Embryonic facial prominence (tissue), 1 donor: ENCODE measurements around the gene STK32C.
"Not testable (repeated sequence)": the region's sequence is repeated elsewhere in the genome, so short reads cannot be mapped to it uniquely, and the experiment has no call there.

Source experiments
- DNase-seq: peaks from one replicate; pipeline ENCODE4 v3.0.0-alpha.2; 2016; ENCODE audit errors: extremely low spot score

The STK32C gene

GRCh38 chr10:132307823-132308586, at the start of gene STK32C:
Gene STK32C, minus strand, starts transcription at chr10:132307950. Its CDS starts 117 bp downstream, at chr10:132307833.
- DNase-seq = peak; percentile 80

- DNase-seq = no peak
These were observed 49.0 kb upstream of the STK32C start for GRCh38 chr10:132356621-132357195.

GRCh38 chr10:132355754-132356153, 48.0 kb upstream of the STK32C start:
- no peak for DNase-seq

DNA sequence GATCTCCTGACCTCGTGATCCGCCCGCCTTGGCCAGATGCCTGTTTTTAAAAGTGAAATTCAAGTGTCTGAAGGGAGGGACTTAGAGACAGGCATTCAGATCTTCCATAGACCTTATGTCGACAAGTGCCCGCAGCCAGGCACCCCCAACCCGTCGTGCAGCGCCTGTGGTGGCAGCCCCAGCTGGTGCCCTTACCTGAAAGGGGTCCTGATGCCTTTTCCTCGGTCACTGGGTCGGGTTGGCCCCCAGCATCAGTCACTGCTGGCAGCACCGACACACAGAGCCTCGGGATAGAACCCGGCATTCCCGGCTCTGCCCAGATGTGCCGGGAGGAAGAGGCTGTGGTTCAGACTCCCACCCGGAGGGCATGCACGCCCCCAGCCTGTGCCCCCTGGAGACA, 47.5 kb upstream of the STK32C start:
- no peak for DNase-seq

GRCh38 chr10:132354356-132355094, 46.8 kb upstream of the STK32C start:
- DNase-seq = no peak

DNA sequence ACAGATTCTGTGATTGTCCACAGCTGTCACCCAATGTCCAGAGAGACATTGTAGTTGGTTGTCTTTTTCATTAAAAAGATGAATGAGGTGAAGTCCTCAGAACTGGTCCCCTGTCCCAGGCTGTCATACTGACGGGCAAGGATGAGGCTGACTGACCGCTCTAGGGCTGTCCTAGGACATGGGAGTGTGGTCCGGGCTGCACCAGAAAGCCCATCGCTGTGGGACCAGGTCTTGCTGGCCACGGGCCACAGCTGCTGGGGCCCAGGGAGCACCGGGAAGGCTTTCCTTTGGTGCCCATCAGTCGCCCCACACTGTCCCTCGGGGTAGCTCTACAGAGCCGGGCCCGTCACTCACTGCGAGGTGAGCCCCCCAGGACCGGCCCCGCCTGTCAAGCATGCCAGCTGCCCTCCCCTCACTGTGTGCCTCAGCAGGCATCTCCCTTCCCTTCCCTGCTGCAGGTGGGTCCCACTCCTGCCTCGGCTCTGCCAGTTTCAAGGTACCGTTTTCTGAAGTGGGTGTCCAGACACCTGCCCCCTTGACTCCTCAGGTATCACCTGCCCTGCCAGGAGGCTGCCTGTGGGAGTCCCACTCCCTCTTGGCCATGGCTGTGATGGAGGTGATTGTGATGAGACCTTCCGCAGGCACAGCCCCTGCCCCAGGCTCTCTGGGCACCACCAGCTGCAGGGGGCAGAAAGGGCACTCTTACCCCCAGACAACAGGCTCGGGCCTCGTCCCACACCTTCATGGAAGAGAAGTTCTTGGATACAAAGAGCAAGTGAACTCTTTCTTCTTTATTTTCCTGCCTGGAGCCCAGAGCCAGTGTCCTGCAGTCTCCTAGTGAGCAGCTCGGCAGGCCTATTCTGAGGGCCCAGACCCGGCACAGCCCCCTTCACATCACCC, 46.0 kb upstream of the STK32C start:
- DNase-seq = no peak

DNA sequence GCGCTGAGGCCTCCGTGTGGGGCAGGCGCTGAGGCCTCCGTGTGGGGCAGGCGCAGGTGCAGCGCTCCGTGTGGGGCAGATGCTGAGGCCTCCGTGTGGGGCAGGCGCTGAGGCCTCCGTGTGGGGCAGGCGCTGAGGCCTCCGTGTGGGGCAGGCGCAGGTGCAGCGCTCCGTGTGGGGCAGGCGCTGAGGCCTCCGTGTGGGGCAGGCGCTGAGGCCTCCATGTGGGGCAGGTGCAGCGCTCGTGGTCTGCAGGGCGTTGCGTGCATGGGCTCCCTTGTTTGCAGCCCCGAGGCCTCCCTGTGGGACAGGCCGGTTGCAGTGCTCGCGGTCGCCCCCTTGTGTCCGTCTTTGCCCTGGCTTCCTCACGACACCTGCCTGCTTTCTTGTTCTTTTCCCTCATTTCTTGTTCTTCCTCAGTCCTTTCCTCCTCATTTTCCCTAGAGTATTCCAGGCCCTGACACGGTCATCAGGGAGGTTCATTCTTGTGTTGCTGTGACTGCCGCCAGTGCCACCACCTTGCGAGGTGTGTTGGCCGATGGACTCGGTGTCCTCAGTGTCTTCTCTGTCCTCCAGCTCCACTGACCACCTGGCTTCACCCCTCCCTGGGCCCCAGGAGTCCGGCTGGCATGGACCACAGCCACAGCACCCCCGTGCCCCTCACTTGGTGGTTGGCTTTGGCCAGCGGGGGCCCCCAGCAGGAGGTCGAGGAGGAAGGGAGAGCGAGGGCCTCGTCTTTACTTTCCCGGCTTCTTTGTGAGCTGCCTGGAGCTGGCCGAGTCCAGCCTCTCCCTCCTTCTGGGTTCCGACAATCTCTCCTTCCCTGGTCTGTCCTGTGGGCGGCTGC, 44.9 kb upstream of the STK32C start:
- not testable (repeated sequence) for DNase-seq

GRCh38 chr10:132351611-132352010, 43.9 kb upstream of the STK32C start:
- no peak for DNase-seq

DNA sequence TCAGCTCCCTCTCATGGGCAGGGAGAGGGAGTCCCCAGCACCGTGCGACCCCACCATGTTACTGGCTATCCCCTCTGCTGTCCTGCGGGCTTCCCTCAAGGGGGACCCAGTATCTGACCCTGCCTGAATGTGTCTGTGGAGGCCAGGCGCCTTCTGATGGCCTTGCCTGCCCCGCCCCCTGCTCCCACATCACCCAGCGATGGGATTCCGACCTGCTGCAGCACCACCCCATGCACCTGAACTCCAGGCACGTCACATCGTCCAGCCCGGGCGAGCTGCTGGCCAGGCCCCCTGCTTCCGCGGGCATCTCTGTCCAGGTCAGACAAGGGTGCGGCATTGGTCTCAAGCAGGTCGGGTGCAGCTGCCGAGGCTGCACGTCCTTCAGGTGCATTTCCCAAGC, 43.2 kb upstream of the STK32C start:
- DNase-seq = no peak

DNA sequence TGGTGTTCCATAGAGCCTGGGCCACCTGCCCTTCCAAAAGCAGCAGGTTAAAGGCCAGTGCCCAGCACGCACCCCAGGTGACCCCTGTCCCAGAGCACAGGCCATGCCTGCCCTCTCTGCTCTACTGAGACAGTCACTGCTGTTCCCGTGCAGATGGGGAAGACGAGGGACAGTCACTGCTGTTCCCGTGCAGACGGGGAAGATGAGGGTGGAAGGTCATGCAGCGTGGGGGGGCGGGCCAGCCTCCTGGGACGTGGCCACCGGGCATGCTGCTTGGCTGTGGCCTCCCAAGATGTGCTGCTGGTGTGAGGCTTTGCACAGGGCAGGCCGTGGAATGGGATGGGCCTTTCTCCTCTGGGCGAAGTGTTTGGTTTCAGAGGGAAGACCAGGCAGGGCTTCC, 42.6 kb upstream of the STK32C start:
- DNase-seq = no peak

DNA sequence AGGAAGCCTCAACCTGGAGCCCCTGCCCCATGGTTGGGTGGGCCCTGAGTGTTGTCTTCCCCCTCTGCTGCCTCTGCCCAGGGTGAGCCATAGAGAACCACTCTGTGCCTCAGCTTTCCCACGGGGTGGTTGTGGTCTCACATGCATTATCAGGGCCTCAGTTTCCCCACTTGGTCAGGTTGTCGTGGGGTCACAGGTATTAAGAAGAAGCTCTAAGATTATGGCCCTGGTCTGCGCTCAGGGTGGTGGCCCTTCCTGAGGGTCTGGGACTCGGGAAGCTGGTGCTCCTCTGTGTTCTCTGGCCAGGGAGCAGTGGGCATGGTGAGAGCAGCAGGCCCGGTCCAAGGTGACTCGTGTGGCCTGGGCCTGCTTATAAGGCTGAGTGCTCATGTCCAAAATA, 42.0 kb upstream of the STK32C start:
- DNase-seq = no peak

DNA sequence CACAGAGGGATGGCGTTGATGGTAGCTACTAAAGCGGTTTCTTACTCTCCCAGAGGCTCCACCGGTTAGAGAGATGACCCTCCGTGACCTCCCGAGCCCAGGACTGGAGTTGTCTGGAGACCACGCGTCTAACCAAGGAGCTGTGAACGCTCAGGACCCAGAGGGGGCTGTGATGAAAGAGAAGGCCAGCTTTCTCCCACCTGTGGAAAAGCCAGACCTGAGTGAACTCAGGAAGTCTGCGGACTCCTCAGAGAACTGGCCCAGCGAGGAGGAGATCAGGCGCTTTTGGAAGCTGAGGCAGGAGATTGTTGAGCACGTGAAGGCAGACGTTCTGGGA, 40.1 kb upstream of the STK32C start:
- no peak for DNase-seq

- no peak for DNase-seq
These were observed 39.6 kb upstream of the STK32C start for GRCh38 chr10:132347211-132347930.

GRCh38 chr10:132346806-132347205, 39.1 kb upstream of the STK32C start:
- DNase-seq = no peak

- DNase-seq = no peak
These were observed 37.6 kb upstream of the STK32C start for GRCh38 chr10:132345345-132345744.

GRCh38 chr10:132344386-132344785, 36.6 kb upstream of the STK32C start:
- DNase-seq = no peak

DNA sequence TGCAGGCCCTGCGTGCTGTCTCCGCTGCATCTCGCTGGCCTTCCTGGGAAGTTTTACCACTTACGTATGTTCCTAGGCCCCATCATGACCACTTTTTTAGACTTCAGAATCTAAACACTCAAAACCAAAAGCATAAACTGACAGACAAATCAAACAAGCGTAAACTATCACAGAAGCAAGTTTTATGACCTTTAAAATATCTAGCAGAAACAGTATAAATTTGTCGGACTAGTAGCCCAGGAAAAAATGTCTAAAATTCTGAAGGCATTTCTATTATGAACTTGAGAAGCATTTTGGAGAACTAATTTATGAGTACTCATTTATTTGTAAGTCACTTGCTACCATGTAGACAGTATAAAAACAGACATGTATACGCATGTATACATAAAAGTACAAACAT, 34.8 kb upstream of the STK32C start:
- no peak for DNase-seq

DNA sequence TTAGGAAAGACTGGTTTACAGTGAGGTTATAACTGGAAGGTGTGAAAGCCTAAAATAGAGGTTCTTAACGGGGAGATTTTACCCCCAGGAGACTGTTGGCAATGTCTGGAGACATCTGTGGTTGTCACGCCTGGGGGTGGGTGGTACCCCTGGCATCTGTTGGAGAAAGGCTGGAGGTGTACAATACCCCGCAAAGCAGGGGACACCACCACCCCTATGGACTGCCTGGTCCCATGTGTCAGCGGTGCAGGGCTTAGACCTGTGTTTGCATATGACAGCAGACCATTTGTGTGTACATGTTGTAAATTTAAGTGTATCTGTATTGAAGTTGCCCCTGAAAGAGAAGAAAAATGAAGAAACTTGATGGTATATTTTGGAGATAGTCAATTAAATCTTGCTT, 34.0 kb upstream of the STK32C start:
- no peak for DNase-seq

DNA sequence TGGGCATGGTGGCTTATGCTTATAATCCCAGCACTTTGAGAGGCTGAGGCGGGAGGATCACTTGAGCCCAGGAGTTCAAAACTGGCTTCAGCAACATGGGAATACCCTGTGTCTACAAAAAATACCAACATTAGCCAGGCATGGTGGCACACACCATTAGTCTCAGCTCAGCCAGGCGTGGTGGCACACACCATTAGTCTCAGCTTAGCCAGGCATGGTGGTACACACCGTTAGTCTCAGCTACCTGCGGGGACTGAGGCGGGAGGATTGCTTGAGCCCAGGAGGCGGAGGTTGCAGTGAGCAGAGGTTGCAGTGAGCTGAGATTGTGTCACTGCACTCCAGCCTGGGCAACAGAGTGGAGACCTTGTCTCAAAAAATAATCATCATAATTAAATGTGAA, 33.3 kb upstream of the STK32C start:
- DNase-seq = no peak

DNA sequence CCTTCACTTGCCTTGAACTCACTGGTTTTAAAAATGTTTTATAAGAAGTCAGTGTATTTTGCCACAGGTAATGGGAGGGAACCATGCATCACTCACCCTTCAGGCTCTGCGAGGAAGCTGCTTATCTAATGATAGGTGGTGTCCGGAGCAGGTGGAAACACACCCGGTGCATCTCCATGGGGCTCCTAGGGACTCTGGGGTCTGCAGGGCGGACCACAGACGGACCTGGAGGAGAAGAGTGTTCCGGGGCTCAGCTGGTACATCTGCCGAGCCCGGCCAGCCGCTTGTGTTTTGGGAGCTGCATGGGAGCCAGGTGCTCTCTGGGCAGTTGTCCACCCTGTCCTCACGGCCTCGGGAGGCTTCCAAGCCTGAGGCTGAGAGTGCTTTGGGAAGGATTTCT, 31.5 kb upstream of the STK32C start:
- no peak for DNase-seq
